Cerebellar nuclear complex (tissue), 1 donor: Measurements from ENCODE around the gene VPS4B.

Source experiments
- DNase-seq, 2 experiments: peaks; one replicate each; lab custom pipeline; 2025; lab: John Stamatoyannopoulos, UW

VPS4B gene

DNA sequence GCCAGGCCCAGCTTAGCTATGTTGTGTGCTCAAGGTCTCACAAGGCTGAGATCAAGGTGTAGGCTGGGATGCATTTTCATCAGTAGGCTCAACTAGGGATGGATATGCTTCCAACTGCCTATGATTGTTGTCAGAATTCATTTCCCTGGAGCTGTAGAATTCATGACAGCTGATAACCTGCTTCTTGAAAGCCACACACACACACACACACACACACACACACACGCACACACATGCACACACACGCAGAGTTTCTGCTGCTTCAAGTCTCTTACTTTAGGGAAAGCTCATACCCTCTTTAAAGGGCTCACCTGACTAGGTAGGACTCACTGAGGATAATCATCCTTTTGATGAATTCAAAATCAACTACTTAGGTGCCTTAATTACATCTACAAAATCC is 8.2 kb upstream of the VPS4B start:
- no peak for DNase-seq

DNA sequence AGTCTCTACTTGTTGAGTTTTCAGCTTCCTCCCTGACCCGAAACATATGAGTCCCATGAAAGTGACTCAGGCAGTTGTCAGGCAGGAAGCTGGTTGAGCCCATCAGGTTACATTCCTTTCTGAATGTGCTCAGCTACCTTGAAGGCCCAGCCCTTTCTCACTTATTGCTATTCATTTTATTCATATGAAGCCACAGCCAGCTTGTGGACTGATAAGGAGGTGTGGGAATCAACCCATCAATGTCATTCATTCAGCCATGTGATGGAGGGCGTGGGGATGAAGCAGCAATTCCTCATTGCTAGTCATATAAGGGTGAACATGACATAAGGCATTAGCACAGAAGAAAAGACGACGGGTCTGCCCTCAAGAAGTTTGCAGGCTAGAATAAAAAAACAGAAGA is 5.3 kb upstream of the VPS4B start:
- DNase-seq: no peak

DNA sequence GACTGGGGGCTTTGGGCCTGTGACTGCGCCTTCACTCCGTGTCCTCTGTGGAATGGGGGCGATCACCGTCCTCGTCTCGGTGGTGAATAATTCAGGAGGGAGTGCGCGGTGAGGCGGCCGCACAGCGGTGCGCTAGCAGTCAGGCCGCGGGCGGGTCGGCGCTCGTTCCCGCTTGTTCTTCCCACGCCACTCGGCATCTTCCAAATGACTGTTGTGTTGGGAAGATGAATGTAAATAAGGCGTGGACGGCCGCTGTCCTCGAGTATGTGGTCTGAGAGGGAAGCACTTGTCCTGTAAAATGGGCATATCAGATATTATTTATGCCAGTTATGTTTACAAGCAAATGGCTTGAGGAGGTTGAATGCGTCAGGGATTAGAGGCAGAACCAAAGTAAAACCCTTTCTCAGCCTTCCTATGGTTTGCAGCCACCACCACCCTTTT is 608 bp upstream of the VPS4B start:
- DNase-seq: no peak

DNA sequence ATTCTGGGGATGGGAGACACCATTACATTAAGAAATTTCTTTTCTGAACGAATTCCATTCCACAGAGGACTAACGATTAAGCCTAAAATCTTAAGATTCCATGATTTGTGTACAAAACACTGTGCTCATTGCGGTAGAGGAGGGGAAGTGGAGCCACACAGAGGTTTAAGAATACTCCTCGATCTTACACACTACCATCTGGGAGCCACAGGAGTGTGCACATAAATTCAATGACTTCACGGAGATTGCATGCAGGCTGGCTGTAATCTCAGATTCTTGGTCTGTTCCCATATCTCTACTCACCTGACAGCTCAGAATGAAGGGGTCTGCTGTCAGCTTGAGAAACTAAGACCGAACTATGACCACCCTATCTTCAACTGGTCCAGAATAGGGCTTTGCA is 762 bp downstream of the VPS4B start:
- no peak for DNase-seq

DNA sequence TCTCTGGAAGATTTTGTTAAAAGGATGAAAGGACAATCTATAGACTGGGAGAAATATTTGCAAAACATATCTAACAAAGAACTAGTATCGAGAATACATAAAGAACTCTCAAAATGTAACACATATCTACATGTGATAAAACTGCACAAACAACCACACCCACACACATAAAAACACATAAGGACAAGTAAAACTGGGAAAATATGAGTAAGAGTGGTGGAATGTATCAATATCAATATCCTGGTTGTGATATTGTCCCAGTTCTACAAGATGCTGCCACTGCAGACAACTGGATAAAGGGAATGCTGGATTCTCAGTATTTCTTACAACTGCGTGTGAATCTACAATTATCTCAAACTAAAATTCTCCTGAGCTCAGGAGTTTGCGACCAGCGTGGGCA is 9.3 kb downstream of the VPS4B start:
- no peak for DNase-seq

DNA sequence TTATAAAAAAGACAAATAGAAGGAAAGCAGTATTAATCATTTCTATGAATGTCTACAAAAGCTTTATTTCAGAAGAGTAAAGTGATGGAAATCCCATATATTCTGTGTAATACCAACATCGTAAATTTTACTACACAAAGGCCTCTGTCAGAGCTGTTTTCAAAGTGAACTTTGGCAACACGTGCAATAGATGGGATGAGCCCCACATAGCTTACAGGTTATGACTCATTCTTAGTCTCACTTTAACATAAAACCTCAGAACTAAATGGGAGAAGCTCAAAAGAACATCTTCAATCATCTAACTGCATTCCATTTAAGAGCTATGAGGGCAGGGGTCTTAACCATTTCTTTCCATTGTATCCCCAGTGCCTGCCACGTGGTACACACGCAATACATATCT is 11.5 kb downstream of the VPS4B start:
- no peak for DNase-seq

DNA sequence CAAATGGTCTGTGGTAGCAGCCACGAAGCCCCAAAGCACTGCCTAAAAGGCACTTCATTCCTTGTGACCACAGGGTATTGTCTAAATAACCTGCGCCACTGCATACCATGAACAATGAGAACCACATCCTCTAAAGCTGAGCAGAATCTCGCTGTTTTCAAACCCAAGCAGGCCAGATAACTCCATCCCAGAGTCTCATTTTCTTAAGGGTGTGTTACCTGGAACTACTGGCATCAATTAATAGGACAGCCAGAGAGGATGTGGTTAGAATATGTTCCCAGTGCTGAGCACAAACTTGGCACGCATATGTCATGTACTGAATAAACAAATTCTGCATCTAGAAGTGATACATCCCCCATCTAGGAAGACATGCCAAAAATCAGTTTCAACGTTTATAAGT is 13.0 kb downstream of the VPS4B start:
- DNase-seq: no peak

DNA sequence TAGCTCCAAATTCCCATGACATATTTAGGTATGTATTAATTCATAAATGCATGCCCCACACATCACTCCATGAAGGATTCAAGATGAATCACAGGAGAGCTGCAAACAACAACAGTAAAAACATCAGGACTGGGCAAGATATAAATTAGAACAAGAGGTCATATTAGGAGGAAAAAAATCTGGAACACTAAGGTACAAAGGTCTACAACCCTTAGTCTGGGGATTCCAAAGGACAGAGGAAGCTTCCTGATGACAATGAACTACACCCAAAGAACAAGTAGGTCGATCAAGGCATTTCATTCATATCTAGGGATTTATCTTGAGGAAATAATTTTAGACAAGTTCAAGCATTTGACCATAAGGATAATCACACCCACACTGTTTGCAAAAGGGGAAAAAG is 14.5 kb downstream of the VPS4B start:
- no peak for DNase-seq

DNA sequence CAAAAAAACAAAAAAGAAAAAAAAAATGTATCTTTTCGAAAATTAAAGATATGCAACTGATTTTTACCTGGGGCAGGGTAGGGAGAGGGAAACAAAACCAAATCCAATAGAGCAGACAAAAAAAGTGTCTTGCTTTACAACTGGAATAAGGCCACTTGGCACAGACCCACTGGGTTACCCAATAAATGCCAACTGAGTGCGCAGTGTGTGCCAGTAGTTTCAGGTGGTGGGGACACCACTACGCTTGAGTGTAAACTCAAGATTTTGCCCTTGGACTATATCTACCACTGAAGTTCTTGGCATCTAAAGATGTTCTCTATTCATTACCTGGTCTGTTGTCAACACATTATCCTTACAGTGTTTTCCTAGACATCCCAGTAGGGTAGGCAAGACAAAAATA is 16.3 kb downstream of the VPS4B start:
- no peak for DNase-seq

DNA sequence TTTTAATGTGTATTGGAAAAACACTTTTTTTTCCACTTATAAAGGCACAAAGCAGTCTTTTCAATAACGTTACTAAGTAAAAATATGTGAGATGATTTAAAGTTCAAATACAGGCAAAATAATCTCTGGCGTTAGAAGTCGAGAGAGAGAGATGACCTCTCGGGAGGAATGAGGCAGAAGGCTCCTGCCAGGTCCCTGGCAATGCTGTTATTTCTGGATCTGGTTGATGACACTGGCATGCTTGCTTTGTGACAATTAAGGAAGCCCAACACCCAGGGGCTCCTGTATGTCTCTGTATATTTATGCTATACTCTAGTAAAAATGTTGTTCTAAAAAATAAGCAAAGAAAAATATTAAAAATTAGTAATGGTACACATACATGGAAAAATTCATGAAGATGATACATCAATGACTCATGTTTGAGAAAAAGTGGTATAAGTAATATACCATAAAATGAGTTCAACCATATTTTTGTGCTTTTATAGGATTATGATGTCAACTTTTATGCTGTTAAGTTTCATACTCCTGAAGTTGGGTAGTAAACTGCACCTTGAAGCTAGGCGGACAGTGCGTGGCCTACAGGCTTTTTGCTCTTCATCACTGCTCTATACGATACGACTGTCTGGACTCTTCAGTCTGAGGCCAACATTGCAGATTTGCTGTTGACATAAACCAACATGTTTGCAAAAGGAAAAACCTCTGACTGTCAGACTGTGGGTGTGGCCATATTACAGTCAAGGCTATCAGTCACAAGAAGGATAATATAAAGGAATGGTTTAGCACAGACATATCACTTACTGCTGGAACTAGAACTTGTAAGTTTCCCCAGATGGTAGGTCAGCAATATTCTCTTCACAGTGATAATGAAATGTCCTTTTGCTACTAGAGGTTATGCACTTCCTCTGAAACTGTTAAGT is 19.8 kb downstream of the VPS4B start:
- DNase-seq: no peak

DNA sequence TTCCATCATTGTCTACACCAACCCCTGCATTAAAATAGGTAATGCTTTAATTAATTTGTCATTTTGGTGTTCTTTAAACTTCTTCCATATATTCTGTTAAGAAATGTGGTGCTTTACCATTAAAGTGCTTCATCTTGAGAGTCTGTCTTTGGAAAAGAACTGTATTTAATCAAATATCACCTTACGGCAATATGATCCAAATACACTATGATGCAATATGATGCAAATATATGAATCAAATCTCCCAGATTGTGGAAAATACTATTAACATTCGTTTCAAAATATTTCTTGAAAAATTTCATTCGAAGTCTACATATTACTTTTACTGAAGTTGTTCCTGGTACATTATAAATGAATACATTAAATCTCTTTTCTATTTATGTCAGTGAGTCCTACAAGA is 23.0 kb downstream of the VPS4B start:
- DNase-seq: no peak

DNA sequence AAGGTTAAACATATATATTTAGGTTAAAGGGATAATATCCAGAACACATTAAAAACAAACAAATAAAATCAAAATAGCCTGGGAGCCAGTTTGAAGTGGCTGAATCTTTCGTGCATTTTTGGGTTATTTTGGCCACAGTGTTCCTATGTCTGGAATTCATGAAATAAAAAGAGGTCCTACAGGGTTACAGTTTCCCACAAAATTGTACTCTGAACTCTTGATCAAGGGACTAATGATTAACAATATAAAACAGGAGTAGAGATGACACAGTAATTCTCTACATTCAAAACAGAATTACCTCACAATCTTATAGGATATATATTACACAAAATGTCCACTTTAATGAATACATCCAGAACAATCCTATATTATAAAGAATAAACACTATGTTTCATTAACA is 24.9 kb downstream of the VPS4B start:
- DNase-seq: no peak

DNA sequence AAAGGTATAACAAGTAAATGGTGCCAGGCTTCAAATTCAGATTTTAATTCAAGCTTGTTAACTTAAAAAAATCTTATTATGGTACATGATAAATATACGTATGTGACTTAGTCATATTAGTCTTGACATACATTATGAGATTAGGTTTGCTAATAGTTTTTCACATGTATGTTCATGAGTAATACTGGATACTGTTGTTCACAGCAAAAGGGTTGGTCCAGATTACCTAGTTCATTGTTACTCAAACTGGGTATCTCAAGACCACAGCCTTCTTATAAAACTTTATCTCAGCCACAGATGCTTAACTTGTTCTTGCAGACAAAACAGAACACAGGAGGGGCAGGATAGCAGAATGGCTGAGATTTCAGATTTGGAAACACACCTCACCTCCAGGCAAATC is 26.8 kb downstream of the VPS4B start:
- no peak for DNase-seq

DNA sequence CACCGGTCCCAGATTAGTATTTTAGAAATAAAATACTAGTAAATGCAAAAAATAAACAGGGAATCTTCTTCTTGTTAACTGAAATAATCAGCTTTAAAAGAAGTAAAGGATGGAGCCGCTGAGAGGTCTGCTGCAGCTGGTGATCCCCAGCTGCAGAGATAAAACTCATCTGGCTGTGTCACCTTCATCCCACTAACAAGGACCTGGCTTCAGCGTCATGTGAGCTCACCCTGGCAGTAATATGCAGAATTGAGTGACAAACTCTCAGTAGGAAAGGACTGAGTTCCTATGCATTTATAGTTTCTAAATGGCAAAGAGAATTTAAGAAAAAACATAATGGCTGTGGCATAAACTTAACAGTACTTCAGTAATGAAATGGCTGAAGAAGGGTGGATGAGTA is 27.3 kb downstream of the VPS4B start:
- DNase-seq: no peak

DNA sequence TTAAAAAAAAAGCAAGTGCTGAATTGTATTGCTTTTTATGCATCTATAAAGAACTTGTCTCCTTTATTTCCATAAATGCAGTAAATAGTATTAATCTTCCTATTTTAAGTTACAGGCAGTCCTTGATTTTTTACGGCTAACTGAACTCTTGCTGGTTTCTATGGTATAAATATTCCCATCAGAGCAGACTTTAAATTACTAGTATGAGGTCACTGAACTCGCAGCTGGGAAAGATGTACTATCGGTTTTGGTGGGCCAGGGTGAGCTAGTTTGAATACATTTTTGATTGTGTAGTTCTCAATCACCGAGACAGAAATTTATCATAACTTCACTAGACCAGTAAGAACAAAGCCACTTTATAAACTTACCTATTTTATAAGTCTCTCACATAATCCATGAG is 34.4 kb downstream of the VPS4B start:
- DNase-seq: no peak

DNA sequence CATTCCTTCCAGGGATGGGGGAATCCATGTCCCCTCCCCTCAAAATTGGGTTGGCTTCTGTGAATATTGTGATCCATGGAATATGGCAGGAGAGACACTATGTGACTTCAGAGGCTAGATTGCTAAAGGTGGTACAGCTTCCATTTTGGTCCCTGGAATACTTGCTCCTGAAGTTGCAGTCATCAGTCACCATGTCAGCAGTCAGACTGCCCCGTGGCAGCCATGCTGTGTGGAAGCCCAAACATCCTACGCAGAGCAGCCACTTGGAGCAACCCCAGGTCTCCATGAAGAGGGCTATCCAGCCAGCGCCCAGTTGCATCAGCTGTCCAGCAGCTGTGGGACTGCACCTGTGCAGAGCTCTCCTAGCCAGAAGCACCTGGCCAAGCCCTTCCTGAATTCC is 39.4 kb downstream of the VPS4B start:
- no peak for DNase-seq

DNA sequence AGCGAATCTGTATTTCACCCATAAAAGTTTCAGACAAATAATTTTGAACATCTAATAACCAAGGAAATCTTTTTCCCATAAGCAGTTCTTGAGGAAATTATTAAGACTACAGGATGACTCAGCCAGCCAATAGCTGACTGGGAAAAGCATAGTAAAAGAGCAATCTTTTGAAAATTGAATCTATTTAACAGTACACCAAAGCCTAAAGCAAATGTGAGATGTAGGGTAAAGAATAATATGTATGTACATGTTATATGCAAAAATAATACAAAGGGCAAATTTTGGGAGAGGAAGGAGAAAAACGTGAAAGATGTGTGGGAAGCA is 42.7 kb downstream of the VPS4B start:
- DNase-seq: no peak

DNA sequence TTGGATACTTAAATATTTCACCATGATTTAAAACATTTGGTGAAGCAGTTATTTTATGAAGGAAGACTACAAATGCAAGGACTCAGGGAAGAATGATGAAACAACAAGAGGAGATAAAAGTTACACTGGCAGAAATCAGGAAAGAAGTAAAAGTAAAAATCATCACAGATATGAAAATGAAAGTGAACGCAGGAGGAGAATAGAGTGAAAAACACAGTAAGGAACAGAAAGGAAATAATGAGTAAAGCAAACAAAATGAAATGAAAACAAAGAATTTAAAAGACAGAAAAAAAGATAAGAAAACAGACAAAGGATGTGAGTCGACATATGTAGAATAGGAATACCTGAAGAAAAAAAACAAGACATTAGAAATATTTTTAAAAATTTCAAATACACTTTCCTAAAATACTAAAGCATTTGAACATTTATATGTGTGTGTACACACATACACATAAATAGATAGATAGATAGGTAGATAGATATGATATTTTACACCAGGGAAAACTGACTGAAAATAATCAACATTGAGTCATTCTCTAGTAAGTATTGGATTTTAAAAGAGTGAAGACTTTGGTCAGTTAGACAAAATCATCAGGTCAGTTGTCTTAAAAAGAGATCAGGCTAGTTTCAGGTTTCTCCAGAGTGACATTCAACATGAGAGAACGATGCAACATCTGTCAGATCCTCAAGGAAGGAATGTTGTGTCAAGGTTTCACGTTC is 43.2 kb downstream of the VPS4B start:
- no peak for DNase-seq

DNA sequence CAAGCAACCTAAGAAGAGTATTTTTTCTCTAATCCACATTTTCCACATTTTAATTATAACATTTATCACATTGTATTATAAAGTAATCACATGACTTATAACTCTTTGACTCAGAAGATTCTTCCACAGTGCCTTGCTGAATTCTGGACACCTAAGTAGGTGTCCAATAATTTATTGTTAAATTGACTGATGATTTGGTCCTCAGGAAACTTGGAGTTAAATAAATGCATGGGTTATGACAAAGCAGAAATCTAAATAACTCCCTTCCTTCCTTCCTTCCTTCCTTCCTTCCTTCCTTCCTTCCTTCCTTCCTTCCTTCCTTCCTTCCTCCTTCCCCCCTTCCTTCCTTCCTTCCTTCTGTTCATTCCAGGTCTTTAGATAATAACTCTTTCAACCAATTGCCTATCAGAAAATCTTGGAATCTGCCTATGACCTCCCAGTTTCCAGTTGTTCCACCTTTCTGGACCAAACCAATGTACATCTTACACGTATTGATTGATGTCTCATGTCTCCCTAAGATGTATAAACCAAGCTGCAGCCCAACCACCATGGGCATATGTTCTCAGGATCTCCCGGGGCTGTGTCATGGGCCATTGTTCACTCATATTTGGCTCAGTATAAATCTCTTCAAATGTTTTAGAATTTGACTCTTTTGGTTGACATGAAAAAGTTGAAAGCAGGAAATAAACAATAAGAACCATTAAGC is 44.8 kb downstream of the VPS4B start:
- DNase-seq: no peak

DNA sequence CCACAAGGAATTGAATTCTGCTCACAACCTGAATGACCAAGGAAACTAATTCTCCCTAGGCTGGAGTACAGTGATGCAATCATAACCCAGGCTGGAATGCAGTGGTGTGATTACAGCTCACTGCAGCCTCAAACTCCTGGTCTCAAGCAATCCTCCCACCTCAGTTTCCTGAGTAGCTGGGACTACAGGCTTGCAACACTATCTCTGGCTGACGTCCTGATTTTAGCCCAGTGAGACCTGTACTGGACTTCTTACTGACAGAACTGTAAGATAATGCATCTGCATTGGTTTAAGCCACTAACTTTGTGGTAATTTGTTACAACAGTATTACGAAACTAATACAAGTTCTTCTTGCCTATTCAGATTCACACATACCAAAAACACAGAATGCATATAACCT is 45.7 kb downstream of the VPS4B start:
- no peak for DNase-seq

DNA sequence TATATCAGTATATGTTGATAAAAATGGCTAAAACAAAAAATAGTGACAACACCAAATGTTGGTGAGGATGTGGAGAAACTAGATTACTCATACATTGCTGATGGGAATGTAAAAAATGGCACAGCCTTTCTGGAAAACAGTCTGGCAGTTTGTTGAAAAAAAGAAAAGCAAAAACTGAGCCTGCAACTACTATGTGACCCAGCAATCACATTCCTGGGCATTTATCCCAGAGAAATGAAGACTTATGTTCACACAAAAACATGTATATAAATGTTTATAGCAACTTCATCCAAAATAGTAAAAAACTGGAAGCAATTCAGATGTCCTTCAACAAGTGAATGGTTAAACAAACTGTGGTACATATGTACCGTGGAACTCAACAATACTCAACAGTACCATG is 47.7 kb downstream of the VPS4B start:
- DNase-seq: no peak

DNA sequence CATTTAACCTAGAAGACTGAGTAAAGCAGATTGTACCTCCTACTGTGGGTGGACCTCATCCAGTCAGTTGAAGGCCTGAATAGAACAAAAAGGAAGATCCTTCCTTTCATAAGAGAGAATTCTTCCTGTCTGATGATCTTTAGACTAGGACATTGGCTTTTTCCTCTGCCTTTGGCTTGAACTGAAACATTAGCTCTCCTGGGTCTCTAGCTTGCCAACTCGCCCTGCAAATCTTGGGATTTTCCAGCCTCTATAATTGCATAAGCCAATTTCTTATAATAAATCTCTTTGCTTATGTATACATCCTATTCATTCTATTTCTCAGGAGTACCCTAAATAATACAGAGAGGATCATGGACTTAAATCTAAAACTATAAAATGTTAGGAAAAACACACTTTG is 49.1 kb downstream of the VPS4B start:
- no peak for DNase-seq

DNA sequence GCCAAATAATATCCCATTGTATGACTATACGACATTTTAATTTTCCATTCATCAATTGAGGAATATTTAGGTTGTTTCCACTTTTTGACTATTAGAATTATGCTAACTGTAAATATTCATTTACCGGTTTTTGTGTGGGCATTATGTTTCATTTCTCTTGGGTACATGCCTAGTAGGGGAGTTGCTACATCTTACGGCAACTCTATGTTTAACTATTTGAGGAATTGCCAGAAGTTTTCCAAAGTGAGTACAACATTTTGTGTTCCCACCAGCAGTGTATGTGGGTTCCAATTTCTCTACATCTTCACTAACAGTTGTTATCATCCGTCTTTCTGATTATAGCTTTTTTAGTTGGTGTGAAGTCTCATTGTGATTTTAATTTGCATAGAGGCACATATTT is 53.7 kb downstream of the VPS4B start:
- DNase-seq: no peak
